Lower leg skin (tissue), 4 donors: ENCODE measurements around the gene COPZ1. TPM values are rescaled to one million over a fixed set of nuclear protein-coding genes. Genes with fewer than 3 reads are reported as not detected.

Experiments used
- DNase-seq, 2 donors: peaks; one replicate each; pipeline ENCODE4 v3.0.0-alpha.2; 2019; ENCODE audit warnings: low spot score in 2 of 2
- H3K4me3 ChIP-seq: fragments of 200-600 bp; sonication (generic); 2 replicates; pipeline ENCODE4 v1.5.1; 2017; ENCODE audit warnings: mild to moderate bottlenecking, low read depth; ENCODE audit not compliant: poor library complexity, severe bottlenecking
- POLR2A ChIP-seq, 2 donors: fragments of 450-650 bp; IDR thresholded peaks; one replicate each; pipeline ENCODE4 v1.6.1; 2016 to 2017; ENCODE audit warnings: antibody characterized with exemption in 2 of 2, mild to moderate bottlenecking in 1 of 2, moderate library complexity in 1 of 2
- WGBS, 2 donors: methylation state at CpG; one replicate each; pipeline ENCODE4 v1.1.5; 2018; 5-methylcytosine and 5-hydroxymethylcytosine counted together
- intact Hi-C: fragments of 100-400 bp; cut with DNase I; formaldehyde crosslinking; loops from one replicate; pipeline ENCODE4 v1.15.0; 2023; ENCODE audit warnings: low total_unique reads
- microRNA counts, 2 donors: library from miRNA; unstranded; fragments of <30 nt; microRNA quantifications; one replicate each; lab custom pipeline; 2016
- microRNA-seq, 2 donors: library from miRNA; unstranded; fragments of <30 nt; microRNA quantifications; one replicate each; pipeline ENCODE4, GENCODE V29; 2016; ENCODE audit warnings: borderline replicate concordance in 2 of 2, borderline number of aligned reads in 1 of 2
- total RNA-seq, 4 donors: library from RNA; depleted of rRNA; stranded (reverse); fragments of >200 nt; gene quantifications; one replicate each; pipeline ENCODE4 v1.1.0, GENCODE V29; 2016
- TF ChIP-seq, protein P1 (sequence below), 3 donors: fragments of 450-650 bp; IDR thresholded peaks; one replicate each; pipeline ENCODE4 v1.5.1; 2016; ENCODE audit warnings: antibody characterized with exemption in 3 of 3, mild to moderate bottlenecking in 3 of 3, moderate library complexity in 2 of 3

Gene COPZ1
- total RNA-seq, 4 donors from 2014 or later = 55.6 to 86.5 (median 69.4) TPM

DNA sequence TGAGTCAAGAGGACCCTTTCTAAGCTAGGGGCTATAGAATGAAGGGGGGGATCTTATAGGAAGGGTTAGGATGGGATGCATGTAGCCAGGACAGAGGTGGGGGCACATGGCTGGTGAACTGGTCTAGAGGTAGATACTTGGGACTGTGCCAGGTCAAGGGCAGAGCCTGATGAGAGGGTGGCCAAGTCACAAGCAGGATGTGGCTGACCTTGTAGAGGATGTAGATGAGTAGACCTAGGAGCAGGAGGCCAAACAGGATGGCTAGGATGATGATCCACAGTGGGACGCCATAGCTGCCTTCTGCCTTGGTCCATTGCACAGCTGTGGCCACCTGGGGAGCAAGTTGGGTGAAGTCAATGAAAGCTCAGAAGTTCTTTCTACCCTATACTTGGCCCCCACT is 72.2 kb downstream of the COPZ1 start:
- WGBS, 2 donors = 100% methylated on average over 1 of the region's 1 CpG
- intact Hi-C loops = no loop called here
- no peak for TF ChIP-seq POLR2A (IDR thresholded peaks at IDR 0.05)
- TF ChIP-seq, protein P1, sequence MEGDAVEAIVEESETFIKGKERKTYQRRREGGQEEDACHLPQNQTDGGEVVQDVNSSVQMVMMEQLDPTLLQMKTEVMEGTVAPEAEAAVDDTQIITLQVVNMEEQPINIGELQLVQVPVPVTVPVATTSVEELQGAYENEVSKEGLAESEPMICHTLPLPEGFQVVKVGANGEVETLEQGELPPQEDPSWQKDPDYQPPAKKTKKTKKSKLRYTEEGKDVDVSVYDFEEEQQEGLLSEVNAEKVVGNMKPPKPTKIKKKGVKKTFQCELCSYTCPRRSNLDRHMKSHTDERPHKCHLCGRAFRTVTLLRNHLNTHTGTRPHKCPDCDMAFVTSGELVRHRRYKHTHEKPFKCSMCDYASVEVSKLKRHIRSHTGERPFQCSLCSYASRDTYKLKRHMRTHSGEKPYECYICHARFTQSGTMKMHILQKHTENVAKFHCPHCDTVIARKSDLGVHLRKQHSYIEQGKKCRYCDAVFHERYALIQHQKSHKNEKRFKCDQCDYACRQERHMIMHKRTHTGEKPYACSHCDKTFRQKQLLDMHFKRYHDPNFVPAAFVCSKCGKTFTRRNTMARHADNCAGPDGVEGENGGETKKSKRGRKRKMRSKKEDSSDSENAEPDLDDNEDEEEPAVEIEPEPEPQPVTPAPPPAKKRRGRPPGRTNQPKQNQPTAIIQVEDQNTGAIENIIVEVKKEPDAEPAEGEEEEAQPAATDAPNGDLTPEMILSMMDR (IDR thresholded peaks at IDR 0.05) = no peak
- no peak overlapping the region for H3K4me3 ChIP-seq
- DNase-seq = no peak

- H3K4me3 ChIP-seq = no peak overlapping the region
- no peak for TF ChIP-seq POLR2A (IDR thresholded peaks at IDR 0.05)
- TF ChIP-seq, protein P1 (IDR thresholded peaks at IDR 0.05) = no peak
- DNase-seq = no peak
- intact Hi-C loops = no loop called here
- 85 to 86% methylated on average over 2 of the region's 2 CpGs for WGBS, 2 donors
Observed at GRCh38 chr12:54398218-54398617, 73.3 kb downstream of the COPZ1 start.

GRCh38 chr12:54398995-54399793 is 74.3 kb downstream of the COPZ1 start:
- DNase-seq = peak; percentile 86 to 98
- intact Hi-C loops = no loop called here
- H3K4me3 ChIP-seq = no peak overlapping the region
- TF ChIP-seq, protein P1 (IDR thresholded peaks at IDR 0.05) = peak in 1 of 3 donors; percentile 92
- TF ChIP-seq POLR2A (IDR thresholded peaks at IDR 0.05) = no peak
- 67 to 73% methylated on average over 8 of the region's 8 CpGs for WGBS, 2 donors

GRCh38 chr12:54401119-54401518 is 76.2 kb downstream of the COPZ1 start:
- no peak overlapping the region for H3K4me3 ChIP-seq
- no peak for DNase-seq
- 92 to 96% methylated on average over 2 of the region's 2 CpGs for WGBS, 2 donors
- intact Hi-C loops = loop anchor here (2.0 kb wide), 1 partner anchor 40 kb away; no protein-coding TSS in a partner anchor
- TF ChIP-seq, protein P1 (IDR thresholded peaks at IDR 0.05) = no peak
- no peak for TF ChIP-seq POLR2A (IDR thresholded peaks at IDR 0.05)

MicroRNA genes within 50 kb of the gene (microRNA counts, 767-probe panel; counts per million panel counts)
- microRNA hsa-miR-148b-3p (lab: Ali Mortazavi, UCI) = 7,708 to 8,897 counts per million in 2 donors

Small RNA genes within 50 kb of the gene (microRNA-seq; reads per million reads assigned to microRNA genes)
- gene MIR148B = 144 to 157 reads per million in 2 donors

Other genes starting within 250 kb of the COPZ1 start
- 10 to 100 TPM; 50.6 to 73.0 (median 55.4) TPM for gene SMUG1, start 136.1 kb upstream of the COPZ1 start, total RNA-seq
- gene CBX5, start 45.0 kb upstream of the COPZ1 start, total RNA-seq = 10 to 100 TPM; 13.2 to 26.4 (median 20.4) TPM
- 100 to 1,000 TPM; 246 to 840 (median 399) TPM for gene HNRNPA1, start 44.4 kb upstream of the COPZ1 start, total RNA-seq
- 10 to 100 TPM in 2 of 4 donors, 1 to 10 TPM in 2; 2.5 to 18.6 (median 8.1) TPM for gene NFE2, start 24.1 kb upstream of the COPZ1 start, total RNA-seq
- under 1 TPM in 1 of 4 donors, not detected in 3; 0.42 TPM for gene GPR84, start 39.4 kb downstream of the COPZ1 start, total RNA-seq
- gene ZNF385A, start 59.6 kb downstream of the COPZ1 start, total RNA-seq = 100 to 1,000 TPM in 3 of 4 donors, 10 to 100 TPM in 1; 89.0 to 183 (median 146) TPM
- 10 to 100 TPM; 21.2 to 75.9 (median 29.4) TPM for gene ITGA5, start 94.1 kb downstream of the COPZ1 start, total RNA-seq
- not detected for gene GTSF1, start 148.5 kb downstream of the COPZ1 start, total RNA-seq
- 1 to 10 TPM; 4.0 to 5.0 (median 4.6) TPM for gene NCKAP1L, start 172.6 kb downstream of the COPZ1 start, total RNA-seq
- gene PDE1B, start 224.5 kb downstream of the COPZ1 start, total RNA-seq = 1 to 10 TPM; 1.9 to 3.7 (median 3.2) TPM